NOMO-1 treated with DMSO at 0.1 percent for 48 hours (cell line): ENCODE results near the gene COG2.
A peak's percentile ranks its signal among the peaks of the same experiment; 100 is the strongest.

Experiments
- DNase-seq: peaks from one replicate; lab custom pipeline; 2025; ENCODE audit not compliant: unreplicated experiment; lab: John Stamatoyannopoulos, UW

COG2 gene

GRCh38 chr1:230699716-230700115 is 57.4 kb downstream of the COG2 start:
- no peak for DNase-seq

GRCh38 chr1:230700132-230700531 is 57.9 kb downstream of the COG2 start:
- DNase-seq = no peak

- no peak for DNase-seq
Measured at GRCh38 chr1:230701434-230701833, 59.2 kb downstream of the COG2 start.

- DNase-seq = no peak
Measured at GRCh38 chr1:230701895-230702768, 59.9 kb downstream of the COG2 start.

GRCh38 chr1:230702934-230703678 is 60.8 kb downstream of the COG2 start:
- no peak for DNase-seq

GRCh38 chr1:230703679-230704385 is 61.6 kb downstream of the COG2 start:
- DNase-seq = no peak

GRCh38 chr1:230704830-230705229 is 62.5 kb downstream of the COG2 start:
- DNase-seq = no peak

GRCh38 chr1:230705289-230706019 is 63.2 kb downstream of the COG2 start:
- DNase-seq = no peak

- no peak for DNase-seq
Measured at GRCh38 chr1:230706020-230706699, 63.9 kb downstream of the COG2 start.

GRCh38 chr1:230706887-230707731 is 64.8 kb downstream of the COG2 start:
- DNase-seq = no peak

GRCh38 chr1:230707732-230708630 is 65.7 kb downstream of the COG2 start:
- DNase-seq = no peak

- peak; percentile 54 for DNase-seq
Measured at GRCh38 chr1:230708631-230709580, 66.6 kb downstream of the COG2 start.

- no peak for DNase-seq
Measured at GRCh38 chr1:230709619-230710542, 67.6 kb downstream of the COG2 start.

GRCh38 chr1:230710543-230710904 is 68.2 kb downstream of the COG2 start:
- no peak for DNase-seq

- no peak for DNase-seq
Measured at GRCh38 chr1:230711245-230711644, 69.0 kb downstream of the COG2 start.

- no peak for DNase-seq
Measured at GRCh38 chr1:230712470-230712942, 70.2 kb downstream of the COG2 start.
